ENCODE measurements around the gene NCF2. TPM values are rescaled to one million over a fixed set of nuclear protein-coding genes. Genes with fewer than 3 reads are reported as not detected.

Gene NCF2
- total and polyA plus RNA-seq, 4 experiments from 2014 or later, result 2.0 to 6.9 (median 5.9) TPM

- Mint-ChIP-seq H3K4me1 (peaks cover 30 to 60% (median 41%) of the 10 kb centered on the region in 4 donors), H3K36me3 (peaks cover 14 to 34% of the 10 kb centered on the region in 2 donors), H3K27ac (peak overlapping the region; percentile 92 to 100 (median 99)), H3K9me3 (peaks cover 0 to 3% (median 0%) of the 10 kb centered on the region in 8 donors), H3K4me3 (peak overlapping the region; percentile 100), H3K27me3 (no peaks in the 10 kb centered on the region)
- Histone ChIP-seq H3K36me3 (ENCODE audit: insufficient read depth, low read length) (peaks cover 10% of the 10 kb centered on the region), H3K27ac (ENCODE audit: low read depth, low read length) (peak overlapping the region; percentile 81), H3K4me1 (ENCODE audit: insufficient read depth, low read length) (peaks cover 50% of the 10 kb centered on the region), H3K4me3 (ENCODE audit: low read length in 2 of 2) (peak overlapping the region; percentile 66 to 88), H3K27me3 (ENCODE audit: insufficient read depth, low read length) (no peaks in the 10 kb centered on the region), H3K9me3 (ENCODE audit: control insufficient read depth in 1 of 2, low read length in 2 of 2) (no peaks in the 10 kb centered on the region)
- peak in 1 of 5 donors; percentile 50 for DNase-seq
- POLR2A ChIA-PET (ENCODE audit: partially characterized antibody), result interaction anchor here (0.8 to 3.3 kb wide), 7 partner anchors 12 to 416 kb away, joined by 3 to 16 read pairs (median 3); partner anchors contain the start of genes SMG7 and TSEN15
- CTCF ChIA-PET (ENCODE audit: partially characterized antibody), result interaction anchor here (0.9 to 5.5 kb wide), 7 partner anchors 9 to 164 kb away, joined by 3 to 43 read pairs (median 3); partner anchors contain the start of gene APOBEC4
- intact Hi-C loops (cut with micrococcal nuclease), result loop anchor here (1.0 to 10.0 kb wide), 8 partner anchors 20 to 1522 kb away; partner anchors contain the start of genes EDEM3, GLUL, RGS16 and SWT1
Measured at GRCh38 chr1:183635099-183635605, 44.9 kb upstream of the NCF2 start.

- H3K27me3 Mint-ChIP-seq, result no peaks in the 10 kb centered on the region
- H3K36me3 Mint-ChIP-seq, result peaks cover 14 to 39% of the 10 kb centered on the region in 2 donors
- Histone ChIP-seq H3K27ac (ENCODE audit: low read depth, low read length) (peak overlapping the region; percentile 81), H3K27me3 (ENCODE audit: insufficient read depth, low read length) (no peaks in the 10 kb centered on the region), H3K9me3 (ENCODE audit: control insufficient read depth in 1 of 2, low read length in 2 of 2) (no peaks in the 10 kb centered on the region), H3K36me3 (ENCODE audit: insufficient read depth, low read length) (peaks cover 10% of the 10 kb centered on the region), H3K4me3 (ENCODE audit: low read length in 2 of 2) (peak overlapping the region; percentile 66 to 88), H3K4me1 (ENCODE audit: insufficient read depth, low read length) (peaks cover 56% of the 10 kb centered on the region)
- H3K9me3 Mint-ChIP-seq, result peaks cover 0 to 3% (median 0%) of the 10 kb centered on the region in 8 donors
- peaks cover 29 to 65% (median 42%) of the 10 kb centered on the region in 4 donors for H3K4me1 Mint-ChIP-seq
- POLR2A ChIA-PET (ENCODE audit: partially characterized antibody), result interaction anchor here (0.8 to 3.3 kb wide), 7 partner anchors 13 to 417 kb away, joined by 3 to 16 read pairs (median 3); partner anchors contain the start of genes SMG7 and TSEN15
- intact Hi-C loops (cut with micrococcal nuclease), result loop anchor here (1.0 to 10.0 kb wide), 8 partner anchors 20 to 1523 kb away; partner anchors contain the start of genes EDEM3, GLUL, RGS16 and SWT1
- H3K27ac Mint-ChIP-seq, result peak overlapping the region; percentile 74 to 93 (median 88)
- no peak for DNase-seq
- CTCF ChIA-PET (ENCODE audit: partially characterized antibody), result interaction anchor here (0.7 to 5.5 kb wide), 12 partner anchors 8 to 316 kb away, joined by 3 to 43 read pairs (median 3); partner anchors contain the start of gene APOBEC4
- H3K4me3 Mint-ChIP-seq, result peak overlapping the region; percentile 87 to 100 (median 100)
Measured at GRCh38 chr1:183634429-183635065, 44.3 kb upstream of the NCF2 start.

- Mint-ChIP-seq H3K27me3 (no peaks in the 10 kb centered on the region), H3K36me3 (peaks cover 18 to 44% of the 10 kb centered on the region in 2 donors), H3K4me1 (peaks cover 30 to 72% (median 47%) of the 10 kb centered on the region in 4 donors), H3K27ac (peak overlapping the region; percentile 74 to 93 (median 83)), H3K9me3 (peaks cover 0 to 3% (median 0%) of the 10 kb centered on the region in 8 donors), H3K4me3 (peak overlapping the region; percentile 87 to 100 (median 100))
- ChIA-PET POLR2A (ENCODE audit: partially characterized antibody) (interaction anchor here (0.7 to 3.3 kb wide), 5 partner anchors 51 to 417 kb away, joined by 3 to 16 read pairs (median 5); partner anchors contain the start of genes SMG7 and TSEN15), CTCF (ENCODE audit: partially characterized antibody) (interaction anchor here (0.7 to 5.5 kb wide), 11 partner anchors 8 to 316 kb away, joined by 3 to 43 read pairs (median 3); partner anchors contain the start of gene APOBEC4)
- Histone ChIP-seq H3K36me3 (ENCODE audit: insufficient read depth, low read length) (peaks cover 16% of the 10 kb centered on the region), H3K27ac (ENCODE audit: low read depth, low read length) (peak overlapping the region; percentile 81), H3K27me3 (ENCODE audit: insufficient read depth, low read length) (no peaks in the 10 kb centered on the region), H3K4me3 (ENCODE audit: low read length in 2 of 2) (peak overlapping the region; percentile 66 to 88), H3K9me3 (ENCODE audit: control insufficient read depth in 1 of 2, low read length in 2 of 2) (no peaks in the 10 kb centered on the region), H3K4me1 (ENCODE audit: insufficient read depth, low read length) (peaks cover 63% of the 10 kb centered on the region)
- intact Hi-C loops (cut with micrococcal nuclease), result loop anchor here (1.0 to 10.0 kb wide), 6 partner anchors 21 to 1121 kb away; partner anchors contain the start of genes EDEM3, RGS16 and TSEN15
- peak; percentile 50 to 67 (median 57) for DNase-seq
Measured at GRCh38 chr1:183633676-183634343, 43.6 kb upstream of the NCF2 start.

- H3K36me3 ChIP-seq (ENCODE audit: insufficient read depth, low read length), result peaks cover 24% of the 10 kb centered on the region
- ChIA-PET CTCF (ENCODE audit: partially characterized antibody) (interaction anchor here (1.0 to 5.5 kb wide), 7 partner anchors 10 to 283 kb away, joined by 3 to 43 read pairs (median 4); partner anchors contain the start of gene APOBEC4), POLR2A (ENCODE audit: partially characterized antibody) (interaction anchor here (0.7 to 3.3 kb wide), 4 partner anchors 52 to 418 kb away, joined by 3 to 16 read pairs (median 7); partner anchors contain the start of genes SMG7 and TSEN15)
- intact Hi-C loops (cut with micrococcal nuclease), result loop anchor here (1.0 to 10.0 kb wide), 4 partner anchors 52 to 1122 kb away; partner anchors contain the start of genes EDEM3 and RGS16
- peaks cover 24 to 52% of the 10 kb centered on the region in 2 donors for H3K36me3 Mint-ChIP-seq
- H3K4me3 ChIP-seq (ENCODE audit: low read length in 2 of 2), result peak overlapping the region; percentile 25 to 88
- peak overlapping the region; percentile 12 for H3K27ac ChIP-seq (ENCODE audit: low read depth, low read length)
- H3K27me3 Mint-ChIP-seq, result no peaks in the 10 kb centered on the region
- peaks cover 37 to 80% (median 55%) of the 10 kb centered on the region in 4 donors for H3K4me1 Mint-ChIP-seq
- H3K9me3 Mint-ChIP-seq, result peaks cover 0 to 3% (median 0%) of the 10 kb centered on the region in 8 donors
- no peaks in the 10 kb centered on the region for H3K9me3 ChIP-seq (ENCODE audit: control insufficient read depth in 1 of 2, low read length in 2 of 2)
- peaks cover 71% of the 10 kb centered on the region for H3K4me1 ChIP-seq (ENCODE audit: insufficient read depth, low read length)
- no peak for DNase-seq
- no peaks in the 10 kb centered on the region for H3K27me3 ChIP-seq (ENCODE audit: insufficient read depth, low read length)
- H3K27ac Mint-ChIP-seq, result peak overlapping the region in 6 of 7 donors; percentile 36 to 88 (median 48)
- H3K4me3 Mint-ChIP-seq, result peak overlapping the region; percentile 87 to 100 (median 100)
Measured at GRCh38 chr1:183632964-183633363, 42.7 kb upstream of the NCF2 start.

- Histone ChIP-seq H3K27ac (ENCODE audit: low read depth, low read length) (no peak overlapping the region), H3K27me3 (ENCODE audit: insufficient read depth, low read length) (no peaks in the 10 kb centered on the region), H3K4me3 (ENCODE audit: low read length in 2 of 2) (no peak overlapping the region), H3K36me3 (ENCODE audit: insufficient read depth, low read length) (peaks cover 30% of the 10 kb centered on the region), H3K4me1 (ENCODE audit: insufficient read depth, low read length) (peaks cover 76% of the 10 kb centered on the region), H3K9me3 (ENCODE audit: control insufficient read depth in 1 of 2, low read length in 2 of 2) (no peaks in the 10 kb centered on the region)
- CTCF ChIA-PET (ENCODE audit: partially characterized antibody), result interaction anchor here (0.7 to 5.5 kb wide), 6 partner anchors 9 to 163 kb away, joined by 3 to 43 read pairs (median 4); partner anchors contain the start of gene APOBEC4
- H3K27me3 Mint-ChIP-seq, result no peaks in the 10 kb centered on the region
- H3K27ac Mint-ChIP-seq, result peak overlapping the region in 2 of 7 donors; percentile 41 to 85
- POLR2A ChIA-PET (ENCODE audit: partially characterized antibody), result interaction anchor here (0.6 to 3.3 kb wide), 3 partner anchors 41 to 162 kb away, joined by 3 to 16 read pairs (median 3); partner anchors contain the start of gene SMG7
- no peak for DNase-seq
- peaks cover 24 to 55% of the 10 kb centered on the region in 2 donors for H3K36me3 Mint-ChIP-seq
- peaks cover 35 to 78% (median 53%) of the 10 kb centered on the region in 4 donors for H3K4me1 Mint-ChIP-seq
- peak overlapping the region in 4 of 8 donors; percentile 31 to 100 (median 88) for H3K4me3 Mint-ChIP-seq
- intact Hi-C loops (cut with micrococcal nuclease), result loop anchor here (10.0 kb wide), 3 partner anchors 53 to 1123 kb away; partner anchors contain the start of genes EDEM3 and RGS16
- peaks cover 0 to 3% (median 0%) of the 10 kb centered on the region in 8 donors for H3K9me3 Mint-ChIP-seq
Measured at GRCh38 chr1:183632114-183632513, 41.9 kb upstream of the NCF2 start.

- H3K9me3 Mint-ChIP-seq, result peaks cover 0 to 3% (median 0%) of the 10 kb centered on the region in 8 donors
- H3K4me3 ChIP-seq (ENCODE audit: low read length in 2 of 2), result no peak overlapping the region
- intact Hi-C loops (cut with micrococcal nuclease), result loop anchor here (10.0 kb wide), 3 partner anchors 54 to 1124 kb away; partner anchors contain the start of genes EDEM3 and RGS16
- DNase-seq, result no peak
- peak overlapping the region; percentile 31 to 93 (median 76) for H3K27ac Mint-ChIP-seq
- H3K36me3 Mint-ChIP-seq, result peaks cover 24 to 61% of the 10 kb centered on the region in 2 donors
- no peaks in the 10 kb centered on the region for H3K9me3 ChIP-seq (ENCODE audit: control insufficient read depth in 1 of 2, low read length in 2 of 2)
- H3K4me3 Mint-ChIP-seq, result peak overlapping the region; percentile 42 to 88 (median 68)
- H3K27me3 Mint-ChIP-seq, result no peaks in the 10 kb centered on the region
- no peak overlapping the region for H3K27ac ChIP-seq (ENCODE audit: low read depth, low read length)
- ChIA-PET CTCF (ENCODE audit: partially characterized antibody) (interaction anchor here (0.7 to 5.5 kb wide), 4 partner anchors 23 to 161 kb away, joined by 3 to 43 read pairs (median 4); partner anchors contain the start of gene APOBEC4), POLR2A (ENCODE audit: partially characterized antibody) (no interaction called here)
- peaks cover 38% of the 10 kb centered on the region for H3K36me3 ChIP-seq (ENCODE audit: insufficient read depth, low read length)
- no peaks in the 10 kb centered on the region for H3K27me3 ChIP-seq (ENCODE audit: insufficient read depth, low read length)
- H3K4me1 Mint-ChIP-seq, result peaks cover 28 to 65% (median 42%) of the 10 kb centered on the region in 4 donors
- peaks cover 71% of the 10 kb centered on the region for H3K4me1 ChIP-seq (ENCODE audit: insufficient read depth, low read length)
Measured at GRCh38 chr1:183630748-183631147, 40.5 kb upstream of the NCF2 start.

Data from CD4-positive, alpha-beta memory T cell (primary cell).